ENCODE results near the gene CSRP3.

CSRP3 gene

GRCh38 chr11:19201737-19202605, at the start of gene CSRP3:
Gene CSRP3, minus strand, starts transcription at chr11:19201983. Its CDS starts 9,535 bp downstream, at chr11:19192448.
- no peak for DNase-seq

- no peak for DNase-seq
These were observed 49.8 kb upstream of the CSRP3 start for GRCh38 chr11:19251577-19251976.

- no peak for DNase-seq
These were observed 45.0 kb upstream of the CSRP3 start for GRCh38 chr11:19246816-19247215.

GRCh38 chr11:19245351-19245750, 43.6 kb upstream of the CSRP3 start:
- no peak for DNase-seq

GRCh38 chr11:19244621-19245020, 42.8 kb upstream of the CSRP3 start:
- no peak for DNase-seq

- no peak for DNase-seq
These were observed 42.3 kb upstream of the CSRP3 start for GRCh38 chr11:19244084-19244483.

GRCh38 chr11:19243613-19244012, 41.8 kb upstream of the CSRP3 start:
- DNase-seq: no peak

GRCh38 chr11:19243143-19243542, 41.4 kb upstream of the CSRP3 start:
- DNase-seq: no peak

- DNase-seq: peak; percentile 4
These were observed 40.6 kb upstream of the CSRP3 start for GRCh38 chr11:19242179-19242932.

- DNase-seq: peak; percentile 9
These were observed 39.7 kb upstream of the CSRP3 start for GRCh38 chr11:19241260-19242178.

- peak; percentile 82 for DNase-seq
These were observed 38.9 kb upstream of the CSRP3 start, which contains the start of gene E2F8 for GRCh38 chr11:19240420-19241259. Gene E2F8, minus strand, starts transcription at chr11:19240945. Its CDS starts 824 bp downstream, at chr11:19240121.

- no peak for DNase-seq
These were observed 37.3 kb upstream of the CSRP3 start for GRCh38 chr11:19239039-19239438.

- no peak for DNase-seq
These were observed 36.0 kb upstream of the CSRP3 start for GRCh38 chr11:19237813-19238212.

GRCh38 chr11:19237381-19237780, 35.6 kb upstream of the CSRP3 start:
- DNase-seq: no peak

- no peak for DNase-seq
These were observed 32.5 kb upstream of the CSRP3 start for GRCh38 chr11:19234231-19234817.

- no peak for DNase-seq
These were observed 31.2 kb upstream of the CSRP3 start for GRCh38 chr11:19232910-19233503.

- no peak for DNase-seq
These were observed 27.9 kb upstream of the CSRP3 start for GRCh38 chr11:19229671-19230070.

- DNase-seq: no peak
These were observed 27.2 kb upstream of the CSRP3 start for GRCh38 chr11:19228968-19229367.

GRCh38 chr11:19226378-19227195, 24.8 kb upstream of the CSRP3 start:
- no peak for DNase-seq

GRCh38 chr11:19225581-19225980, 23.8 kb upstream of the CSRP3 start:
- DNase-seq: no peak

All from CD4-positive, alpha-beta T cell treated with Interleukin-17A for 4 hours (primary cell).